Measurements from ENCODE around the gene JCAD. TPM values are rescaled to one million over a fixed set of nuclear protein-coding genes. Genes with fewer than 3 reads are reported as not detected.

The JCAD gene
- total and polyA plus RNA-seq, 2 of the 8 experiments (the other 6 are each of a cell fraction or from before 2014, with no cell fraction given), result 0.56 to 5.2 TPM

GRCh38 chr10:29970576-29970975 lies 88.8 kb downstream of the JCAD start:
- Histone ChIP-seq H3K4ac (replicated peaks; ENCODE audit: insufficient read length, low read depth, low read length) (no peak overlapping the region), H3K4me3 (ENCODE audit: extremely low read depth in 1 of 4, insufficient read depth in 2 of 4, low read depth in 3 of 4, low read length in 4 of 4) (no peak overlapping the region), H3K23ac (ENCODE audit: insufficient read length) (no peak overlapping the region), H3K18ac (ENCODE audit: extremely low read depth, low read length) (no peak overlapping the region), H3K4me2 (ENCODE audit: insufficient read depth in 1 of 2, low read depth in 2 of 2, low read length in 2 of 2) (no peak overlapping the region), H2BK15ac (ENCODE audit: low read length) (no peak overlapping the region), H3K9me3 (ENCODE audit: insufficient read depth in 2 of 2, low read depth in 1 of 2, low read length in 1 of 2) (no peaks in the 10 kb centered on the region), H4K91ac (replicated peaks; ENCODE audit: insufficient read length, low read length) (no peak overlapping the region), H3K79me2 (ENCODE audit: control insufficient read depth in 1 of 2, insufficient read depth in 2 of 2, low read length in 2 of 2) (no peaks in the 10 kb centered on the region), H2BK5ac (ENCODE audit: low read depth, low read length) (no peak overlapping the region), H2BK12ac (ENCODE audit: low read depth, low read length) (no peak overlapping the region), H3K23me2 (ENCODE audit: low read depth, low read length) (no peaks in the 10 kb centered on the region; the same call in 1 of the 2 replicates), H3K9ac (replicated peaks in 1 of 4; ENCODE audit: extremely low read depth in 1 of 4, low read depth in 3 of 4, low read length in 3 of 4) (no peak overlapping the region), H3K56ac (replicated peaks; ENCODE audit: insufficient read length, low read depth, low read length) (no peak overlapping the region), H3K14ac (ENCODE audit: insufficient read length) (no peak overlapping the region), H3K27me3 (replicated peaks in 1 of 4; ENCODE audit: control insufficient read depth in 3 of 4, extremely low read depth in 1 of 4, insufficient read depth in 3 of 4, low read length in 3 of 4) (no peaks in the 10 kb centered on the region), H4K5ac (ENCODE audit: insufficient read length, low read depth, low read length) (no peak overlapping the region), H3K79me1 (ENCODE audit: low read depth, low read length) (no peaks in the 10 kb centered on the region), H3K36me3 (ENCODE audit: control insufficient read depth in 2 of 4, insufficient read depth in 4 of 4, low read length in 3 of 4) (no peaks in the 10 kb centered on the region; a peak in 1 of 8 replicates), H2BK120ac (replicated peaks; ENCODE audit: low read depth, low read length) (no peak overlapping the region), H2AK5ac (ENCODE audit: low read depth, low read length) (no peak overlapping the region), H4K20me1 (replicated peaks in 1 of 2; ENCODE audit: control insufficient read depth in 1 of 2, insufficient read depth in 2 of 2, low read length in 2 of 2) (peaks cover 0 to 3% of the 10 kb centered on the region in 2 experiments), H2AFZ (ENCODE audit: low read length) (no peak overlapping the region), H3K27ac (ENCODE audit: low read depth, low read length) (no peak overlapping the region), H4K8ac (ENCODE audit: extremely low read depth, insufficient read depth, low read length) (no peak overlapping the region), H3K4me1 (replicated peaks in 1 of 4; ENCODE audit: control insufficient read depth in 3 of 4, insufficient read depth in 4 of 4, low read length in 3 of 4) (no peaks in the 10 kb centered on the region), H2BK20ac (ENCODE audit: low read length) (no peak overlapping the region)
- CTCF ChIA-PET (ENCODE audit: partially characterized antibody), result interaction anchor here (0.9 to 1.2 kb wide), 2 partner anchors 14 to 19 kb away, joined by 3 to 4 read pairs; no protein-coding TSS in a partner anchor
- POLR2A ChIA-PET (ENCODE audit: partially characterized antibody), result no interaction called here
- TF ChIP-seq EP300 (IDR thresholded peaks at IDR 0.05; ENCODE audit: borderline replicate concordance in 1 of 2, low read depth in 2 of 2, low read length in 2 of 2) (no peak), ATF2 (IDR thresholded peaks at IDR 0.05; ENCODE audit: low read length) (no peak), SP2 (IDR thresholded peaks at IDR 0.05; ENCODE audit: low read length) (no peak), NRF1 (IDR thresholded peaks at IDR 0.05; ENCODE audit: low read depth, low read length) (no peak), GTF2F1 (IDR thresholded peaks at IDR 0.05; ENCODE audit: borderline replicate concordance, low read depth, low read length) (no peak), NANOG (IDR thresholded peaks at IDR 0.05; ENCODE audit: insufficient read depth, low read depth, low read length, poor library complexity, severe bottlenecking) (no peak), E2F6 (IDR thresholded peaks at IDR 0.05) (no peak), SIX5 (IDR thresholded peaks at IDR 0.05; ENCODE audit: low read depth, low read length) (no peak)
- WGBS, 2 experiments (ENCODE audit: extremely low coverage in 1 of 2, insufficient coverage in 1 of 2, insufficient read length in 1 of 2, insufficient replicate concordance in 2 of 2, low coverage in 1 of 2, low lambda C conversion rate in 2 of 2, missing lambda C conversion rate in 1 of 2), result 95% methylated on average over 2 of the region's 2 CpGs; no CpG with 5 or more reads in 1 of the 2 experiments
- DNase-seq (ENCODE audit: low read depth in 1 of 2, low spot score in 2 of 2) (no peak), FAIRE-seq (no peak)
